Right ventricle myocardium inferior (tissue), 1 donor: ENCODE results near the gene SEC23B. TPM values are rescaled to one million over a fixed set of nuclear protein-coding genes. Genes with fewer than 3 reads are reported as not detected.

Experiments used
- ATAC-seq: fragments of 200-7000 bp; cut with Tn5 transposase; one replicate; pipeline ENCODE4 v1.9.1; 2020; ENCODE audit warnings: mild to moderate bottlenecking, moderate library complexity
- DNase-seq: peaks from one replicate; pipeline ENCODE4 v3.0.0; 2021; ENCODE audit errors: missing footprints
- intact Hi-C: fragments of 100-400 bp; cut with DNase I; formaldehyde crosslinking; loops from one replicate; pipeline ENCODE4 v1.11.0; 2022
- microRNA-seq: library from miRNA; unstranded; fragments of <30 nt; microRNA quantifications from one replicate; pipeline ENCODE4 v1.2.0, GENCODE V29; 2020
- total RNA-seq: library from RNA; stranded (reverse); fragmentation: NEBNext Ultra II Directional; extraction: Animal tissue kit (Norgen Biotek cat#: 25700); gene quantifications from one replicate; pipeline ENCODE4 v1.2.1, GENCODE V29; 2021
- donor health status: DM: no; HTN: yes; CAD: no; lungs with severe emphysema.

Gene SEC23B
- total RNA-seq, 1 donor from 2014 or later = 8.9 TPM

- no peak for ATAC-seq
- intact Hi-C loops = no loop called here
- no peak for DNase-seq
These were observed 63.3 kb downstream of the SEC23B start for GRCh38 chr20:18571009-18571408.

- ATAC-seq = no peak
- intact Hi-C loops = no loop called here
These were observed 63.8 kb downstream of the SEC23B start for GRCh38 chr20:18571578-18571977.

GRCh38 chr20:18577942-18578341 is 70.2 kb downstream of the SEC23B start:
- ATAC-seq (no peak), DNase-seq (no peak)
- intact Hi-C loops = no loop called here

More at GRCh38 chr20:18571578-18571977, 63.8 kb downstream of the SEC23B start:
- no peak for DNase-seq

GRCh38 chr20:18578581-18578980 is 70.8 kb downstream of the SEC23B start:
- intact Hi-C loops = no loop called here
- no peak for ATAC-seq
- no peak for DNase-seq

GRCh38 chr20:18580012-18580411 is 72.3 kb downstream of the SEC23B start:
- ATAC-seq = no peak
- intact Hi-C loops = loop anchor here (10.0 kb wide), 1 partner anchor 215 kb away; no protein-coding TSS in a partner anchor

GRCh38 chr20:18585134-18585533 is 77.4 kb downstream of the SEC23B start:
- intact Hi-C loops = loop anchor here (10.0 kb wide), 1 partner anchor 210 kb away; no protein-coding TSS in a partner anchor
- ATAC-seq (no peak), DNase-seq (no peak)

More at GRCh38 chr20:18580012-18580411, 72.3 kb downstream of the SEC23B start:
- DNase-seq = no peak

- ATAC-seq = peak; percentile 98
- intact Hi-C loops = loop anchor here (2.0 to 10.0 kb wide), 2 partner anchors 21 to 207 kb away; partner anchors contain the start of gene SMIM26
- peak; percentile 97 for DNase-seq
These were observed 80.2 kb downstream of the SEC23B start, which contains the start of gene DTD1 for GRCh38 chr20:18587665-18588573. Gene DTD1, plus strand, starts transcription at chr20:18588054. Its CDS starts 19 bp downstream, at chr20:18588073.

GRCh38 chr20:18588574-18588933 is 80.8 kb downstream of the SEC23B start:
- DNase-seq = no peak
- ATAC-seq = no peak
- intact Hi-C loops = loop anchor here (10.0 kb wide), 1 partner anchor 206 kb away; no protein-coding TSS in a partner anchor

- intact Hi-C loops = loop anchor here (10.0 kb wide), 1 partner anchor 205 kb away; no protein-coding TSS in a partner anchor
- no peak for DNase-seq
- no peak for ATAC-seq
These were observed 82.4 kb downstream of the SEC23B start for GRCh38 chr20:18589941-18590674.

- ATAC-seq (no peak), DNase-seq (no peak)
- intact Hi-C loops = no loop called here
These were observed 88.5 kb downstream of the SEC23B start for GRCh38 chr20:18596270-18596669.

GRCh38 chr20:18609741-18610140 is 102.0 kb downstream of the SEC23B start:
- ATAC-seq (no peak), DNase-seq (no peak)
- intact Hi-C loops = no loop called here

Small RNA genes lying within 50 kb of the gene (microRNA-seq; reads per million reads assigned to microRNA genes)
- not detected for gene MIR3192

Other genes with a start within 250 kb of the SEC23B start
- 7.6 TPM for gene ZNF133, start 219.4 kb upstream of the SEC23B start, total RNA-seq
- gene DZANK1, start 40.9 kb upstream of the SEC23B start, total RNA-seq = 1.1 TPM
- gene POLR3F, start 40.5 kb upstream of the SEC23B start, total RNA-seq = 7.7 TPM
- gene RBBP9, start 10.7 kb upstream of the SEC23B start, total RNA-seq = 5.1 TPM
- 111 TPM for gene SMIM26, start 59.5 kb downstream of the SEC23B start, total RNA-seq
- 11.4 TPM for gene DTD1, start 80.1 kb downstream of the SEC23B start, total RNA-seq